Esophagus muscularis mucosa (tissue), 3 donors: ENCODE measurements around the gene TUBGCP3.

ENCODE experiments used
- CTCF ChIP-seq, 3 experiments: fragments of 200-600 bp in 2 of 3; fragments of 450-650 bp in 1 of 3; sonication (generic) in 2 of 3; IDR thresholded peaks; one replicate each; pipeline ENCODE4 v1.5.1; 2017 to 2019; ENCODE audit warnings: antibody characterized with exemption in 3 of 3, mild to moderate bottlenecking in 2 of 3, moderate library complexity in 1 of 3
- POLR2A ChIP-seq: fragments of 450-650 bp; IDR thresholded peaks from one replicate; pipeline ENCODE4 v1.6.1; 2017; ENCODE audit warnings: antibody characterized with exemption, moderate library complexity, mild to moderate bottlenecking, low read depth

GRCh38 chr13:112596235-112596634 is 8.3 kb upstream of the TUBGCP3 start:
- no peak for TF ChIP-seq CTCF (IDR thresholded peaks at IDR 0.05)
- TF ChIP-seq POLR2A, result no peak
